Eye (tissue), 1 donor: ENCODE data around the gene NASP.

Source experiments
- DNase-seq: peaks from one replicate; pipeline ENCODE4 v3.0.0-alpha.2; 2015

Gene NASP

DNA sequence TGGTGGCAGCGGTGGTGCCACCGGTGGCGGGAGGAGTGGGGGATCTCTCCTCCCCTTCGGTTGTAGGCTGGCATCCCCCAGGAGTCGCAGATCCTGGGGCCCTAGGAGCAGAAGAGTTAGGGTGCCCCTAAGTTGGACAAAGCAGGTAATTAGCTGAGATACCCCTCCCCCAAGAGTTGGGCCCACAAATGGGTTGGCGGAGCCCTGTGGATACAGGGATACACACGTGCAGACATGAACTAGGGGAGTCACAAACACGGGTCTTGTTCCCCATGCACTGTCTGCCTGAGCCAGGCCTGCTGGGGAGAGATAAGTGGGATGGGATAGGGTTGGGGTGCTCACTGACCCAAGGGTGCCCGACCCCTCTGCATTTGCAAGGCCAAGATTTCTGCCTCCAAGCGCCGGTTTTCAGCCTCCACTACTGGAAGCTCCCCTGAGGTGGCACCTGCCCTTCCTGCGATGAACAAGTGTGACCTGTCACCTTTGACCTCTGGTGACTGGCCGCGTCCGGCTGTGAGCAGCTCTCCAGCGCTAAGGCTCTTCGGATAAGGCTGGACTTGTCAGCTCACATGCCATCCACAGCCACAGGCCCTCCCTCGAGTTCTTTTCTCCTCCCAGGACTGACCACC, 38.2 kb downstream of the NASP start:
- peak; percentile 31 for DNase-seq

DNA sequence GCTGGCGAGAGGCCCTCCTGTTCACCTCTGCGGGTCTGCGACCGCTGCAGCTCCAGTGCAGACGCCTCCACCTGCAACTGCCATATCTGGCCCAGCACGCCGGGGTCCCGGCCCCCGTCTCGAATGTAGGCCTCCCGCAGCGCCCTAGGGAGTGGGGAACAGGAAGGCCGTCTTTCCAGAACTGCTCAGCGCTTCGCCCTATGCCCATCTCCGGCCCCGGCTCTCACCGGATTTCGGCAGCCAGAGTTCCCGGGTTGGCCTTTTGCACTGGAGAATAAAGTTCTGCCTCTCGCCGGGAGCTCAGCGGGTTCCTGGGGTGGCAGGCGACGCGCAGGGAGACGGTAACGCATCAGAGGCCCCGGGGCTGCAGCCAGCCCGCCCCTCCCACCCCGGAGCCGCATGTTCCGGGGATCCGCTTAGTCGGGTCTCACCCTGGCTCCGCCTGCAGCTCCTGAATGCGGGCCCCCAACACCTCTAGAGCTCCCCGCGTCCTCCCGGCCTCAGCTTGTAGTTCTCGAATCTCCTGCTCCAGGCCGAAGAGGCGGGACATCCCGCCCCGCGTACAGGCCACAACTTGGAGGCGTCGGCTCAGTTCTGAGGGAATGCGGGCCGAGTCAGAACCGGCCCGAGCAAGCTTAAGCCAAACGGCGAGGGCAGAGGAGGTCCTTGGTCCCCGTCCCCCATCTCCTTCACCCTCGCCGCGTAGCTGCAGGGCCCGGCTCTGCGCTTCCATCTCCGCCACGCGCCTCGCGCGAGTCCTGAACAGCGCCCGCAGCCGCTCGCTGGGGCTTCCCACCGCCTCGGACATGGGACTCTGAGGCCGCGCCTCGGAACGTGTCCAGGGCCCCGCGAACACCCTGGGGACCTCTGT, 38.9 kb downstream of the NASP start:
- DNase-seq: peak; percentile 45

DNA sequence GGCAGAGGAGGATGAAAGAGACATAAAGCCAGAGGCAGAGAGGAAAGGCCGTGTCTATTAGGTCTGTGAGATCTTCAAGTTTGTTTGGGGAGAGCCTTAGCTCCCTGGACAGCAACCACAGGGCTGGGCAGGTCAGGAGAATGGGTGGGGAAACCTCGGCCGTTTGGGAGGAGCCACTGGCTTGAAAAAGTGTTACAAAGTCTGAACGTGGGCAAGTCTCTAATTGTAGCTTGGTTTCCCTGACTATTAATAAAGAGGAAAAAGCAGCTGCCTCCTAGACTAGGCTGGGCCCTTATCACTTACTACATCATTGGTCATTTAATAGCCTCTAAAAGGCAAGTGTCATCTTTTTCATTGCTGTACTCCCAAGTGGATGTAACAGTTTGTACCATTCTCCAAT, 40.1 kb downstream of the NASP start, which contains the start of gene CCDC17:
TSS of gene CCDC17 (minus strand) at position 83 of the 400 bp plus-strand sequence. CDS start 145 bp downstream, outside the sequence.
- DNase-seq: no peak

DNA sequence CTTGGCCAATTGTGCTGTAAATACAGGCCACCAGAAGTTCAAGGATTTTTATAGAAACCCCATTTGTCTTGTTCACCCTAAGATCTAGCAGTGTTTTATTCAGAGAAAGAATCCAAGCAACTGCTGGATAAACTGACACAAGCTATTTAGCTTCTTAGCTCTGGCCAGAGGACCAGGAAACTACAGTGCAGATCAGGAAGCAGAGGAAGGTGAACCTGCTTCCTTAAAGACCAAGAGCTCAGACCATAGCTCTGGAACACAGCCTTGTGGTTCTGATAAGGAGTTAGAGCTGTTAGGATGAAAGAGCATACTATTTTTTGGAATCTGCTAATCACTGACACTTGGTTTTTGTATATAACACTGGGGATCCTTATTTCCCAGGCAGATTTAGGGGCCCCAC, 45.2 kb downstream of the NASP start:
- no peak for DNase-seq

DNA sequence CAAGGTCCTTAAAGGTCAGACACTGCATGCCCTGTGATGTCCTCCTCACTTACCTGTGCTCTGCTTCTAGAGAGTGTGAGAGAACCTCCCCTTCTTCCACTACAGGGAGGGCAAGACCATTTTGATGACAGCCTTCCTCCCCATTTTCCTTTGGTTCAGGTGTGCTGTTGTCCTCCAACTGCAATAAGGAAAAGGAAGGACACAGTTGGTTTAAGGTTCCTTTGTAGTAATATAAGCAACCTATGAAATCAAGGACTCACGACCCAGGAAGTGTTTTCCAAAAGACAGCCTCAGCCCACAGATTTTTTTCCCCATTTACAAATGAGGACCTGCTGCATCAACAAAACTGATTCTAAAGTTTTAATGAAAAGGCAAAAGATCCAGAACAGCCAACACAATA, 46.6 kb downstream of the NASP start:
- DNase-seq: no peak

DNA sequence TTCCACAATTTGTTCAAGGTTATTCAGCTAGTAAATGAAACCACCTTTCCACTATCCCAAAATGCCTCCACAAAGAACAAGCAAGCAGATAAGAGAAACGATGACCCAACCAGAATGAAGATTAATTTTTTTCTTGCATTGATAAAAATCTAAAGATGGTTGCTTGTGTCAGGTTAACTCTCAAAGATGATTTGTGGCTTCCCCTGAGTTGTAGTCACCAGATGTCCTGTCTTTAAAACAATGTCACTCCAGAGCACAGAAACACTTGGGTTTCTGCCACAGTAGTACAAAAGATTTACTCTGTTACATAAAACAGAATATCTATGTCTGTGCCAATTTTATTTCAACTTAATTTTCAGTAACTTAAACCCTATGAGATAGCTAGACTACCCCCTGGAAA, 51.4 kb downstream of the NASP start:
- no peak for DNase-seq

DNA sequence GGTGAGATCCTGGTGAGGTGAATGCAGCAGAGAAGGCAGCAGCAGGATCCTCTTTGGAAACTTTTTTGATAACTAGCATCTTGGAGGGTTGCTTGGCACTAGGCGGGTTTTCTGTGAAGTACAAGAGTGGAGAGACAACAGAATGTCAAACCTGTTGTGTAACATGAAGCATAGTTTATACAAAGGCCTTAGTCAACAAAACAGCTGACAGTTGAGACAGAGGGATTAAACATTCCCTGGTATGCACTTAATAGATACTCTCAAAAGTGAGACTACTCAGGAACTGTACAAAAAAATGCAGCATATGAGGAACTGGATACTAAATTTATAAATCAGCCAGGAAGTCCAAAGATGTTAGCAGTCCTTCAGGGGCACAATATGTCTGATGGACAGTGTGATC, 56.5 kb downstream of the NASP start:
- DNase-seq: no peak

DNA sequence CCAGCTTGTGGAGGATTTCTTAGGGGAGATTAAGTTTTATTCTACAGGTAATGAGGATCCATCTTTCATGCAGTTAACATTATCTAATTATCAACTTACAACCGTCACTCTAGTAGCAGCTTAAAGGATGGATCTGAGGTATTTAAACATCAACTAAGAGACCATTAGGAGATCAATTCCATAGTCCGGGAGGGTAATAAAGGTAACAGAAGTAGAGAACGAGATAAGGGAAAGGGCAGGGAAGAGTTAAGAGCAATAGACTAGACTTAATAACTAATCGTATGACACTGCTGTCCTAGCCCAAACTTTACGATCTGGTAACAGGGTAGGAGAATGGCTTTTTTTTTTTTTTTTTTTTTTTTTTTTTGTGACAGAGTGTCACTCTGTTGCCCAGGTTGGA, 59.5 kb downstream of the NASP start:
- DNase-seq: no peak

DNA sequence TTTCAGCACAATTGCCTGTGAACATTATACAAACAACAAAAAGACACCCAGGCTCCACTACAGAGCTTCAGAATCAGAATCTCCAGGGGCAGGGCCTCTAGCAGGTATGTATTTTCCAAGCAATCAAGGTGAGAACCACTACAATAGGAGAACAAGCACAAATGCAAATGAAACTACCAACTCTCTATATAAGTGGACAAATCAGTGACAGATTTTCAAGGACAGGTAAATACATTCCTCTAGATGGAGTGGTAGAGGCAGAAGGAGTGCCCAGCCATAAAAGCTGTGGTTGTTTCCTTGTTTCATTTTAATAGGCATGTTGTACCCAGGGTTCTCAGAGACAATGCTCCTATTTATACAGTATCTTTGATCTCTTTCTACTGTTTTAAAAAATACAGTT, 60.1 kb downstream of the NASP start:
- no peak for DNase-seq

DNA sequence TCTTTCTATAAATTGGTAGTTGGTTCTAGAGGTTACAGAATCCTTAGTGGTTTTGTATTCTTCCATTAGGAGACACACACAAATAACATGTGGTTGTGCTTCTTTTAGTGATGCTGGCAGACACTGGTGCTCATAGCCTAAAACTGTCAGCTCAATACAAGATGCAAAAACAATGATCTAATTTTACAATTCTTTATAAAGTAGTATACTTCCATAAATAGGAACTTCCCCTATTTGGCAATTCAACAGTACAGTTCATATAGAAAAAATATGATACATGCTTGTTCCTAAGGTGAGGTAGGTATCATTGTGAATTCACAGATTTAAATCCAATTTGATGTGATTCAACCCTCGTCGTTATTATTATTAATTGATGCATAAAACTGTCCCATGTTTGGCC, 60.8 kb downstream of the NASP start:
- no peak for DNase-seq

DNA sequence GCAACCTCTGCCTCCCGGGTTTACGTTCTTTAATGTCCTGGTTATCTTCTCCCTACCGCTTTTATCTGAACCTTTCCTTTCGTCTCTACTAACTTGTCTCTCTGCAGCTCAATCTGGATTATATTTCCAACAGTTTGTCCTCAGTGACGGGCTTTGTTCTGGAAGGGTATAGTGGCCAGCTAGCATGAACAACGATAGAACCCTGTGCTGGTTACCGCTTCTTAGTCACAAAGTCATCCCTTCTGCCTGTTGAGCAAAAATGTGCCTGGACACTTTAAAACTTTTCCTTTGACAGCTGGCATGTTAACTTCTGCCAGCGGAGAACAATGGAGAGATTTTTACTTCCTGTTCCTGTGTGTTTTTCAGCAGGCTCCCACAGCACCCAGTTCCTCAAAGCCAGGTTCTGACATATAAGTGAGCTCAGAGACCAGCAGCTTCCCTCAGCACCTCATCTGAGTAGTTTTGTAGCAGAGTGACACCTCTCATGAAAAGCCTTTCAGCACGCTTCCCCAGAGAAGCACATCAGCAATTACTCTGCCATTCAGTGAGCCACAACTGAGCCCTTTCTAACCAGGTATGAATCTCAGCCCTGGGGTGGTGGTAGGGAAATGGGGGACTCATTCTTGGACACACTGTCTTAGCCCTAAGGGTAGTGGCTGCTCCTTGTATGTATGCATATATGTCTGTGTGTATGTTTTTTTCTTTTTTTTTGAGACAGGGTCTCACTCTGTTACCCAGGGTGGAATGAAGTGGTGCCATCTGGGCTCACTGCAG, 63.6 kb downstream of the NASP start:
- DNase-seq: no peak

DNA sequence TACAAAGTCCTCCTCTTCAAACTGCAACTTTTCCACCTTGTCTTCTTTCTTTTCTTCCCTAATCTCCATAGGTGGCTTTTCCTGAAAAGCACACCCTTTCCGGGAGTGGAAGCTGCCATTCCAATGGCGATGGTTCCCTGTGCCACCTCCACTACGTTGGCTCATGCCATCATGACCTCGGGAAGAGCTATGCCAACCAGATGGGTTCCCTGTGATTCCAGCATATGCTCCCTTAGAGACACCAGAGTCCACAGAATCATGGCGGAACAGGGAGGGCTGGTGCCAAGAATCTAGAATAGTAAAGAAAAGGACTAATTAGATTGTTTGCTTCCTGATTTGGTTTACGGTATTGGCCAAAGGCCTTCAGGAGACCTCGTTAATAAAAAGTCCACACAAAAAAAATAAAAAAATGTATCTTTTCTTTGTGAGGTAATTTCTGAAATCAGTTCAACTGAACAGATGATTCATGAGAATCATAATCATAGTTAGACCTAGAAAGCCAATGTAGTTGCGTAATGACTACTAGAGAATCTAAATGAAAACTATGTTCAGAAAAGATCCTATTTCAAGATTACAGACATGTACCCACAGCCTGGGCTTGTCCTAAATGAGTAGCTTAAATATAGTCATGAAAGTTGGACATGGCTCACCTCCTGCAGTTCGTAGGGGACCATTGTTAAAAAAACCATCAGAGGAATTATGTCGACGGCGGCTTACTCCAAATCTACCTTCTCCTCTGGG, 70.9 kb downstream of the NASP start:
- no peak for DNase-seq

DNA sequence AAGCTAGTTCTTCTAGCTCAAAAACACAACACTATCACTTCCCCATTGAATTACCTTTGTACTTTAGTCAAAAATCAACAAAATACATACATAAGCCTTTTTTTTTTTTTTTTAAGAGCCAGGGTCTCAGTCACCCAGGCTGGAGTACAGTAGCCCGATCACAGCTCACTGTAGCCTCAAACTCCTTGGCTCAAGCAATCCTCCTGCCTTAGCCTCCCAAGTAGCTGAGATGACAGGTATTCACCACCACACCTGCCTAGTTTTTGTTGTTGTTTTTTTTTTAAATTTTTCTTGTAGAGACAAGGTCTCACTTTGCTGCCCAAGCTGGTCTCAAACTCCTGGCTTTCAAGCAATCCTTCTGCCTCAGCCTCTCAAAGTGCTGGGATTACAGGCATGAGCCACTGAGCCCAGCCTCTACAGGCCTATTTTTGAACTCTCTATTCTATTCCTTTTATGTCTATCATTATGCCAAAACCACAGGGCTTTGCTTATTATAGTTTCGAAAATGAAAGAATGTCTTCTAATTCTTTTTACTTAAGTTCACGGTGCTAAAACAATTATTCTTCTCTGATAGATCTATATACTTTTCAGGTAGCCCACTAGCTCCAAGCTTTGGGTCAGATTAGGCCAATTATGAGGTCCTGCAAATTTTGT, 72.9 kb downstream of the NASP start:
- no peak for DNase-seq

DNA sequence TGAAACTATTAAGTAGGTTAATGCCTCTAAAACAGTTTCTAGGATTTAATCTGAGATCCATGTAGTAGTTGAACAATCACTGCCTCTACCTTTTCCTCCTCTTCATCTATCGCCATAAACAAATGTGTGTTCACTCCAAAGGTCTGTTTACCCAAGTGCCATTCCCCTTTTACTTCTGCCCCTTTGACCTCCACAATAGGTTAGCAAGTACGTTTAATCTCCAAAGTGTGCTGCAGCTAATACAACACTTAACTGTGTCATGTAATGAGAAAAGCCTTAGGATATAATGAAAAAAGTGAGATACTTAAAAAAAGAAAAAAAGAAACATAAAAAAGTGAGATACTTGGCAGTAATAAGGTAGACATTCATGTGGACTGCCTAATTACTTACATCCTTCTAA, 74.3 kb downstream of the NASP start:
- DNase-seq: no peak

DNA sequence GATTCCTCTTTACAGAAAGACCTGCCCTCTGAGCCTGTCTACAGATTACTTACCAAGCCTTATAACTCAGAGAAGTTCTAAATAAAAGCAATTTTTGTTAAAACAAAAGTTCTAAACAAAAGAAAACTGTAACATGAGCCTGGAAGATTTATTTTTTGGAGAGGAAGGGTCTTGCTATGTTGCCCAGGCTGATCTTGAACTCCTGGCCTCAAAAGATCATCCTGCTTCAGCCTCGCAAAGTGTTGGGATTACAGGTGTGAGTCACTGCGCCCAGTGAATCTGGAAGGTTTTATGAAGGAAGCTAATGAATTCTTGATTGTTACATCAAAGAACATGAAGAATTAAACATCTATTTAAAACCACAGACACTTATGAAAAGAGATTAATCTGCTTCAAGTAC, 75.4 kb downstream of the NASP start:
- no peak for DNase-seq

DNA sequence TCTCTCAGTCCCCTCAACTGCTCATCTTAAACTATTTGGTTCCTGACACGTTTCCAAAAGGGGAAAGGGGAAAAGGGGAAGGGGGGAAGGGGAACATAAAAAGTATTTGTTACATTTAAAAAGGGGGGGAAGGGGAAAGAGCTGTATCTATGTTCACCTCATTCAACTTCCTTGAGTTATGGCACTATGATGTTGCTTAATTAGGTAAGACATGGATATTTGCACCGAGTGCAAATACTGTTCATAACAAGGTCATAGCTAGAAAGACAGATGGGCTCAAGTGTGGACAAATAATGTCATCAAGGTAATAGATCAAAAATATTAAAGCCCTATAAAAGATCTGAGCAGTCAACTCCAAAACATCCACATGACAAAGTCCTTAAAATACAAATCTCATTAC, 76.5 kb downstream of the NASP start:
- DNase-seq: no peak

DNA sequence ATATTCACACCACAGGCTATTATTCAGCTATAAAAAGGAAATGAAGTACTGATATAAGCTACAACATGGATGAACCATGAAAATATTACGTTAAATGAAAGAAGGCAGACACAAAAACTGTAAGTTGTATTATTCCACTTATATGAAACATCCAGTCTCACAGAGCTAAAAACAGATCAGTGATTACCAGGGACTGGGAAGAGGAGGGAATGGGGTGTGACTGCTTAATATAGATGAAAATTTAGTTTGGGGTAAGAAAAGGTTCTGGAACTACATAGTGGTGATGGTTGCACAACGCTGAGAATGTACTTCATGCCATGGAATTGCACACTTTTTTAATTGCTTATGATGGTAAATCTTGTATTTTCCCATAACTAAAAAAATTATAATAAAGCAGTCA, 83.0 kb downstream of the NASP start:
- DNase-seq: no peak

DNA sequence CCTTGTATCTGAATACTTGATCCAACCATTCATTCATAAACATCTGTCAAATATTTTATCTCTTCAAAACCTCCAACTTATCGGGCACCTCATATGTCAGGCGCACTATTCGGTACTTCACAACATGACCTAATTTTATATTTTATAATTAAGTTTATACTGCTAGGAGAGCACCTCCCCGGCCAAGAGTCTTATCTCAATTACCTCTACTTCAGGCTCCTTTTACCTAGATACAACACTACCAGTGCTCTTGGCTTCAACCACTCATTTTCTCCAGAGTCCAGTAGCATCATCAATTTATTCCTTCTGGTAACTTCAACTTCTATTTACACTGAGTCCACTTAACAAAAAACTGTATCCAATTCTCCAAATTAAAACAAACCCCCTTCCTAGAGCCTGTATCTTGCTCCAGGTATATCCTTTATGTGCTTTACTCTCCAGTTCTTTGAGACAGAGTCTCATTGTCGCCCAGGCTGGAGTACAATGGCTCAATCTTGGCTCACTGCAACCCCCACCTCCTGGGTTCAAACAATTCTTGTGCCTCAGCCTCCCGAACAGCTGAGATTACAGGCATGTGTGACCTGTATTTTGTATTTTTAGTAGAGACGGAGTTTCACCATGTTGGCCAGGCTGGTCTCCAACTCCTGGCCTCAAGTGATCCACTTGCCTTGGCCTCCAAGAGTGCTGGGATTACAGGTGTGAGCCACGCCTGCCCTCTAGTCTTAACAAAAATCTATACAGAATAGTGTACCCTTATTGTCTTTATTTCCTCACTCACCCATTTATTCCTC, 83.7 kb downstream of the NASP start:
- DNase-seq: no peak
